Measurements from ENCODE around the gene SCLT1.

The SCLT1 gene

DNA sequence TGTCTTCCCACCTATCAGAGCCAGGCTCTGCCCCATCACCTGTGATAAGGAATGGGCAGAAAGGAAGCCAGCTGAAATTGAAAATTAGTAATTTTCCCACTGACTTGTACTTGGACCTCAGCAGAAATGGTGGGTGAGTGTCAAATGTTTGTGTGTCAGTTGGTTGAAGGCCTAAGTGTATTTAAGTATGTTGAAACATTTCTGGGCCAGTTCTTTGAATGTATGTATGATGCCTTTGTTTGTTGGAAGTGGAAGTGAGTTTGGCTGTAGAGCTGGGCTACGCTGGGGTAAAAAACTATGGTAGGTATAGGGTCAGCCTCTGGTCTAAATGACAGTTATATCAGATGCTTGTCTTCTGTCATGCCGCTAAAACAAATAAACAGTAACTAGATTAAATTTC lies 256.1 kb downstream of the SCLT1 start:
- no peak for DNase-seq

DNA sequence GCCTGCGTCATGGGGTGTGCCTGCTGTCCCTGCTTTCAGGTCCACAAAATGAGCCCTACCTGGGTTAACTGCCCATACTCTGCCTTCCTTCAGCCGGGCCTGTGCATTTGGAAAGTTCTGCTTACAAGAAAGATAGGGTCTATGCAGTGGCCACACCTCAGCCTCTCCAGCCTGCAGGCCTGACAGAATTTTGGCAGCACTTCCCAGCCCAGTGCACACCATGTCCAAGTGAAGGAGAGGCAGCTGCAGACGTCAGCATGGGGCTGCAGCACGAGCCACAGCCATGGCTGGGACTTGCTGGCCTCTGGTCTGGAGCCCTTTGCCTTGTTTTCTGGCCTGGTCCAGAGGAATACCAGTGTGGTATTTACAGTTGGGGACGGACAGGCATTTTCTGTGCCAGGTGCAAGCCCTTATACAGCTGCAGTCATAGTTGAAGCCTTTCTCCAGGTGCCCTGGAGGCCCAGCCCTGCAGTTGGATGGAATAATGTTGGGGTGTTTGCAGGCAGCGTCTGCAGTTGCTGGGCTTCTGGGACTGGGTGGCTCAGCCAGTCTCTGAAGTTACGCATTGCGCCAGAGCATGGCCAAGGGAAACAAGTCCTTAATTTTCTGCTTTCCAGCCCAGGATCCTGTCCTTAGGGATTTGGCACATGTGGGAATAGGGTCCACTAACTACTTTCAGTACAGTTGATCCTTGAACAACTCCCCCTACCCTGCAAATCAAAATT lies 257.7 kb downstream of the SCLT1 start:
- no peak for DNase-seq

Measured in activated naive CD4-positive, alpha-beta T cell treated with Interleukin-2 at 50 U/mL for 16 hours (primary cell).